ENCODE results near the gene SNTA1. TPM values are rescaled to one million over a fixed set of nuclear protein-coding genes. Genes with fewer than 3 reads are reported as not detected.

The SNTA1 gene
- total RNA-seq, 1 donor from 2014 or later: 19.5 TPM

DNA sequence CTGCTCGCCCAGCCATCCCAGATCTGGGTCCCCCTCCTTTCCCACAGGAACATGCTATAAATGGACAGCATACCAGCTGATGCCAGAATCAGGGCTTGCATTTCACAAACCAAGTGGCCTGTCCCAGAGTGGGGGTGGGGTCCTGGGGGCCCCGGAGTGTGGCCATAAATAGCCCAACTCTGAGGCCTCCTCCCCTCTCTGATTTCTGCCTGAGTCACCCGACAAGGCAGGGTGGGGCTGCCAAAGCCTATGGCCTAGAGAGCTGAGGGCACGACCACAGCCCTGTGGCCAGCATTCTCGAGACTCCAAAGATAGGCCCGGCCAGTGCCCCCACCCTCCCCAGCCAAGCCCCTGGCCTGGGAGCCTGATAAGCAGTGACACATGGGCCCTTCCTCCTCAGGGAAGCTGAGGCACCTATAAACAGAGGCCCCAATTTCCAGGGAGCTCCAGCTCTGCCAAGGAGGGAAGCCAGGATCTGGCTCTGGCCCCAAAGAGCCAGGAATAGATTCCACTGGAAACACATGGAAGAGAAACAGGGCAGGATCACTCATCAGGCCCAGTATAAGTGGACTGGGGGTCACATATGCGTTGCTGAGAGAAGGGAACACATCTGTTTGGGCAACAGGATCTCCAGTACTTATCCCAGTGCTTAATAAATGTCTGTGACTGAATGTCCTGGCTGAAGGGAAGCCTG, 20.3 kb downstream of the SNTA1 start:
- peaks cover 4% of the 10 kb centered on the region for H3K36me3 Mint-ChIP-seq
- no peaks in the 10 kb centered on the region for H3K27me3 Mint-ChIP-seq
- H3K4me3 Mint-ChIP-seq: no peak overlapping the region
- no peak for DNase-seq (ENCODE audit: extremely low spot score, unreplicated experiment)
- H3K4me1 Mint-ChIP-seq (ENCODE audit: unreplicated experiment): no peaks in the 10 kb centered on the region
- TF ChIP-seq, protein P1, sequence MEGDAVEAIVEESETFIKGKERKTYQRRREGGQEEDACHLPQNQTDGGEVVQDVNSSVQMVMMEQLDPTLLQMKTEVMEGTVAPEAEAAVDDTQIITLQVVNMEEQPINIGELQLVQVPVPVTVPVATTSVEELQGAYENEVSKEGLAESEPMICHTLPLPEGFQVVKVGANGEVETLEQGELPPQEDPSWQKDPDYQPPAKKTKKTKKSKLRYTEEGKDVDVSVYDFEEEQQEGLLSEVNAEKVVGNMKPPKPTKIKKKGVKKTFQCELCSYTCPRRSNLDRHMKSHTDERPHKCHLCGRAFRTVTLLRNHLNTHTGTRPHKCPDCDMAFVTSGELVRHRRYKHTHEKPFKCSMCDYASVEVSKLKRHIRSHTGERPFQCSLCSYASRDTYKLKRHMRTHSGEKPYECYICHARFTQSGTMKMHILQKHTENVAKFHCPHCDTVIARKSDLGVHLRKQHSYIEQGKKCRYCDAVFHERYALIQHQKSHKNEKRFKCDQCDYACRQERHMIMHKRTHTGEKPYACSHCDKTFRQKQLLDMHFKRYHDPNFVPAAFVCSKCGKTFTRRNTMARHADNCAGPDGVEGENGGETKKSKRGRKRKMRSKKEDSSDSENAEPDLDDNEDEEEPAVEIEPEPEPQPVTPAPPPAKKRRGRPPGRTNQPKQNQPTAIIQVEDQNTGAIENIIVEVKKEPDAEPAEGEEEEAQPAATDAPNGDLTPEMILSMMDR (conservative IDR thresholded peaks at IDR 0.05): no peak
- H3K27ac Mint-ChIP-seq: no peak overlapping the region
- H3K9me3 Mint-ChIP-seq: no peaks in the 10 kb centered on the region

DNA sequence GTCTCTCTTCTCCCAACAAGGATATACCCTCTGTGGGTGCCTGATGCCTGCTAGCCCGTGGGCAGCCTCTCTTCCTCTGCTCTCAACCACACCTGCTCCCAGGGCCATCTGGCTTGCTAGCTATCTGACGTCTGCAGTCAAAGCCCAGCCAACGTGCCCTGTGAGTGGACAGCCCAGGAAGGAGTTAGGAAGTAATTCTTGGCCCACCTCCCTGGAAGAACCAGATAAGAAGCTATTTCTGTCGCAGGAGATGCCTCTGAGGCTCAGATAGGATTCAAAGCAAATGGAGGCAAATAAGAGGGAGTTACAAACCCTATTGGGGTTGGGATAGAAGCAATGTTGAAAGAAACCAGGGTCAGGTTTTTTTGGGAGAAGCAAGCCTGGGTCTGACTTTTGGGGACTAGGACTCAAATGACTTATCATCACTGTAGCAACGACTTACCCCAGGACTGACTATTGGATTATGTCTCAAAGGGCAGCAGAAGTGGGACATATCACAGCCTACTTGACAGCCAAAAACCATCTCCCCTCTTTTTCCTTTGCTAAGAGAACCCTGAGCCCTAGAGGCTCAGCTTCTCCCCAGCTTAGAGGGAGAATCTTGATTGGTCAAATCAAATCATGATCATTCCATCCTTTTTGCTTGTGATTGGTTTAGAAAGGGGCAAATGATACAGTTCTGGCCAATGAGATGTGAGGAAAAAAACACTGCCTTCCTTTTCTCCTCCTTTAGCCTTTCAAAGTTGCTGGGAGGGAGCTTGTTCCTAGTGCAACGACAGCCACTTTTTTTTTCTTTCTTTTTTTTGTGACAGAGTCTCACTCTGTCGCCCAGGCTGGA, 24.2 kb downstream of the SNTA1 start:
- Mint-ChIP-seq H3K9me3 (no peaks in the 10 kb centered on the region), H3K4me1 (ENCODE audit: unreplicated experiment) (no peaks in the 10 kb centered on the region), H3K36me3 (peaks cover 4% of the 10 kb centered on the region), H3K4me3 (no peak overlapping the region), H3K27ac (no peak overlapping the region), H3K27me3 (no peaks in the 10 kb centered on the region)
- DNase-seq (ENCODE audit: extremely low spot score, unreplicated experiment): no peak
- TF ChIP-seq, protein P1 (conservative IDR thresholded peaks at IDR 0.05): no peak

DNA sequence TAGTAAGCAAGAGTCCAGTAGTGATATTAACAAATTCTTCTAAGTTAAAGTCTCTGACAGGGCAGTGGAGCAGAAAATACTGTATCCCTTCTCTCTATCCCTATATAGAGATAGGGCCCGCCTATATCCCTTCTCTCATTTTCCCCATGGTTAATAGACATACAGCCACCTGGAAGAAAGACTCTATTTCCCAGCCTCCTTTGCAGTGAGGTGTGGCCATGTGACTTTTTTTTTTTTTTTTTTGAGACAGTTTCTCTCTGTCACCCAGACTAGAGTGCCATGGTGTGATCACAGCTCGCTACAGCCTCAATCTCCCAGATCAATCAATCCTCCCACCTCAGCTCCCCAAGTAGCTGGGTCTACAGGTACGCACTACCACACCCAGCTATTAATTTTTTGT, 25.5 kb downstream of the SNTA1 start:
- DNase-seq (ENCODE audit: extremely low spot score, unreplicated experiment): no peak
- no peaks in the 10 kb centered on the region for H3K4me1 Mint-ChIP-seq (ENCODE audit: unreplicated experiment)
- H3K27me3 Mint-ChIP-seq: no peaks in the 10 kb centered on the region
- H3K4me3 Mint-ChIP-seq: no peak overlapping the region
- peaks cover 4% of the 10 kb centered on the region for H3K36me3 Mint-ChIP-seq
- TF ChIP-seq, protein P1 (conservative IDR thresholded peaks at IDR 0.05): no peak
- no peaks in the 10 kb centered on the region for H3K9me3 Mint-ChIP-seq
- no peak overlapping the region for H3K27ac Mint-ChIP-seq

DNA sequence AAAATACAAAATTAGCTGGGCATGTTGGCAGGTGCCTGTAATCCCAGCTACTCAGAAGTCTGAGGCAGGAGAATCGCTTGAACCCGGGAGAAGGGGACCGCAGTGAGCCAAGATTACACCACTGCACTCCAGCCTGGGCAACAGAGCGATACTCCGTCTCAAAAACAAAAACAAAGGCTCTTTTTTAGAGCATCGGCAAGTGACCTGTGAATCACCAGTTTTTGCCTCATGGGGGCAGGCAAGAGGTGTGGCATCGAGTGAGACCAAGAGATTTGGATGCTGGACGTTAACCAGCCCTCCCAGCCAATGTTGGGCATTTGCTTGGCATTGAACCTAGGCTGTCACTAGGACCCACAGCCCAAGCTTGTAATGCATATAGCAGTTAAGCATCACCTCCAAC, 27.6 kb downstream of the SNTA1 start:
- TF ChIP-seq, protein P1 (conservative IDR thresholded peaks at IDR 0.05): peak; percentile 73
- no peak overlapping the region for H3K4me3 Mint-ChIP-seq
- no peaks in the 10 kb centered on the region for H3K4me1 Mint-ChIP-seq (ENCODE audit: unreplicated experiment)
- no peak for DNase-seq (ENCODE audit: extremely low spot score, unreplicated experiment)
- H3K27me3 Mint-ChIP-seq: no peaks in the 10 kb centered on the region
- no peak overlapping the region for H3K27ac Mint-ChIP-seq
- H3K36me3 Mint-ChIP-seq: peaks cover 4% of the 10 kb centered on the region
- no peaks in the 10 kb centered on the region for H3K9me3 Mint-ChIP-seq

DNA sequence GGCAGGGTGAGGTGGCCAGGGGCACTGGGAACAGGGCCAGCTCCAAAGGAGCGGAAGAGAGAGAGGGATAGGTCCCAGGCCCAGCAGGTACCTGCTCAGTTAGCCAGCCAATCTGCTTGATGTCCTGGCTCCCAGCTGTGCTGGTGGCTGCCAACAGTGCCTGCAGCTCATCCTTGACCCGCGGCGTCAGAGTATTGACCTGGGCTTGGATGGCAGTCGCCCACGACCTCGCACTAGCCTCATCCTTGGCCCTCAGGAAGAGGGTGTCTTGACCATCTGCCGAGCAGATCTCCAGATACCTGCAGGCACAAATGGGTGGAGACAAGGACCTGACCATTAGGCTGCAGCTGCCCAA, 31.1 kb downstream of the SNTA1 start:
- H3K27ac Mint-ChIP-seq: no peak overlapping the region
- peaks cover 4% of the 10 kb centered on the region for H3K36me3 Mint-ChIP-seq
- DNase-seq (ENCODE audit: extremely low spot score, unreplicated experiment): no peak
- TF ChIP-seq, protein P1 (conservative IDR thresholded peaks at IDR 0.05): no peak
- peaks cover 4% of the 10 kb centered on the region for H3K4me1 Mint-ChIP-seq (ENCODE audit: unreplicated experiment)
- no peaks in the 10 kb centered on the region for H3K27me3 Mint-ChIP-seq
- H3K9me3 Mint-ChIP-seq: no peaks in the 10 kb centered on the region
- H3K4me3 Mint-ChIP-seq: no peak overlapping the region
